Activated effector memory CD4-positive, alpha-beta T cell treated with Interleukin-2 at 50 U/mL for 16 hours (primary cell): ENCODE data around the gene SLC15A5.

Source experiments
- DNase-seq: peaks from one replicate; pipeline ENCODE4 v3.0.0-alpha.2; 2020

SLC15A5 gene

DNA sequence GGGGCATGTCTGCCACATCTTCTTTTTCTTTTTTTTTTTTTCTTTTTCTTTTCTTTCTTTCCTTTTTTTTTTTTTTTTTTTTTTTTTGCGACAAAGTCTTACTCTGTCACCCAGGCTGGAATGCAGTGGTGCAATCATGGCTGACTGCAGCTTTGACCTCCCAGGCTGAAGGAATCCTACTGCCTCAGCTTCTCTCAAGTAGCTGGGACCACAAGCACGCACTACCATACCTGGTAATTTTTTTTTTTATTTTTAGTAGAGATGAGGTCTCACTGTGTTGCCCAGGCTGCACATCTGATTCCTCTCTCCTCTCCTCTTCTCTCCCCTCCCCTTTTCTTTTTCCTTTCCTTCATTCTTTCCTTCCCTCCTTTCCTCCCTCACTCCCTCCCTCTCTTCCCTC, 18.5 kb downstream of the SLC15A5 start:
- DNase-seq = no peak

DNA sequence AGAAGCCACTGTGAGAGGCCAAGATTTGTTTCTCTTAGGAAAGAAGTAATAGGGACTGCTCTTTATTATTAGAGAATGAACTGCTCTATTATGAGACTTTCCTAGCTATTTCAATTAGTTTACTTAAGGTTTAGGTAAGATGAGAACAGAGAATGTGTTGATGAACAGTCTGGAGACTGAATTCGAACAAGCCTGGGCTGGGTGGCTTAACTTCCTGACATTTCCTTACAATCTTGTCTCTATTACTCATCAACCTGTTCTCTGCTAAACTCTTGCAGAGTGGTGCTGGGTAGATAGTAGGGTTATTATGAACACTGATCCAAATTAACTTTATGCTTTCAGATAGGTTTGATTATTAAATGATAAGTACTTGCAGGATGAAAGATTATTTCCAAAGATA, 31.2 kb downstream of the SLC15A5 start:
- no peak for DNase-seq

DNA sequence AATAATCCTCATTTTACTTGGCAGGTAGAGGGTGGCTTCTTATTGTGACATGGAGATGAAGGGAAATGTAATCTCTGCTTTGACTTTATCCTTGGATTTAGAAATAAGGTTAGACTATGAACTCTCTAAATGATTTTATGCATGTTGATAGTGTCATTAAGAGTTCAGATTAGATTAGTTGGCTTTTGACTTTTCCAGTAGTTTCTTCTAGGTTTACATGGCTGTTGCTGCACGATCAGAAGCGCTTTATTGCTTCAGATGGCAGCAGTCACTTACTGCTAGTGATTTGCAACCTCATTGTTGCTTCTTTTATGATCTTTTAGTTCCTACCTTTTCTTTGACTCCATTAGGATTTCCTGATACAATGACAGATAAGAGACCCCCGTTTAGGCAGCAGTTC, 32.3 kb downstream of the SLC15A5 start:
- no peak for DNase-seq

DNA sequence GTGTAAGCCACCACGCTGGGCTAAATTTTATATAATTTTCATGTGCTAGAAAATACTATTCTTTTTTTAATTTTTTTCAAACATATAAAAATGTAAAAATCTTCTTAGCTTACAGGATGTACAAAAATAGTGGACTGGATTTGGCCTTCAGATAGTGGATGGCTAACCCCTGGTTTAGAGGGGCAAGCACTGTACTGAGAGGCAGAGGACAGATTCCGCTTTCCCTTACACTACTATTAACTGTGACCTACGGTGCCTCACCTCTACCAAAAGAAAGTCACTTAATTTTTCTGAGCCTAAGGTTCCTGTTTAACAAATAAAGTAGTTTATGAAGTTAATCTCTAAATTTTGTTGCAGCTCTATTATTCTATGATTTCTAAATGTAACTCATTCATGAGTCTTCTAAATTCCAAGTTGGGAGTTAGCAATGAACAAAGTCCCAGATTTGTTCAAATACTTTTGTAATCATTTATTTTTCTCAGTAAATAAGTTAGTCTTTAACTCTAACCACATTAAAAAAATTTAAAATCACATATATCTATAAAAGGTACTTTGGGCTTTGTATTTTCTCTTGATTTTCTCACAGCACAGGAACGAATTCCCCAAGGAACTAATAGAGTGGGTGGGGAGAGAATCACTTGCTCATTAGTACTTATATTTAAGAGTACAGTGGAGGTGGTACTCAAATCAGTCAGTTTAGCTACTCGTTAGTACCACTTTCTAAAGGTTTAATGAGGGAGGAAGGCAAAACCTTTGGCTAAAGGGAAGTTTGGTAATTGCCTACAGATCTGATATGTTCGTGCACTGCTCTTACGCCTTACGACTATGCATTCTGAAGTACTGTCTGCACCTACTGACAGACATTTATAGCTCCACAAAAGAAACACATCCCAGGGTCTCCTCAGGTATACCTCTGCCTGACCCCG, 33.7 kb downstream of the SLC15A5 start:
- DNase-seq = no peak

DNA sequence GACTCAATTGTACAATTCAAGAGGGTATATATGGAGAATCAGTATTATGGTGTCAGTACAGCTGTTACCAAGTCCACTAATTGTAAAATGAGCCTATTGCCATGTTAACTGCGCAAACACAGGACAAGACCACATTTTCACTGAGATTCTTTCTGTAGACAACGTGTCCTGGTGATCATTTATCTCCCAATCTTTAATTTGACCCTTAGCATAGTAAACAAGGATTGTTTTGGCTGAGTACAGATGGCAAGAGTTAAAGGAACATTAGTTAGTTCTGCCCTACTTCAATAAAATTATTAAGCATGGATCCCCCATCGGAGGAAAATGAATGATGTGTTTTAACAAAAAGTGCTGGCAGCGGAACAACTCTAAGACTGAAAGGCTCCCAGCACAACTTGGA, 36.1 kb downstream of the SLC15A5 start:
- DNase-seq = no peak

DNA sequence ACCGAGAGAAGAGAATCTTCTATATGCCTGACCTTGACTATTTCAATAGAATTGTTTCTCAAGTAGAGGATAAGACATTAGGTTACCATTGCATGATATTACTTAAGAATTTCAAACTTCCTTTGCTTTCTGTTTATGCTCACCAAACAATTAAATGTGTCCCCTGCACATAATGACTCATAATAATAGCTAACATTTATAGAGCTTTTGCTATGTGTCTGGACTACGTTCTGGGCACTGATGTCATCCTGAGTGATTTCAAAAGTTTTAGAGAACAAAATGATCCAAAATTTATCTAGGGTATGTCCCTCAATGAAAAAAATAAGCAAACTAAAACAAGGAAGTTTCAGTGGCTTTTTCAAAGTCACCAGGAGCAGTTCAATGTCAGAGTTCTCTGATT, 38.8 kb downstream of the SLC15A5 start:
- DNase-seq = no peak

DNA sequence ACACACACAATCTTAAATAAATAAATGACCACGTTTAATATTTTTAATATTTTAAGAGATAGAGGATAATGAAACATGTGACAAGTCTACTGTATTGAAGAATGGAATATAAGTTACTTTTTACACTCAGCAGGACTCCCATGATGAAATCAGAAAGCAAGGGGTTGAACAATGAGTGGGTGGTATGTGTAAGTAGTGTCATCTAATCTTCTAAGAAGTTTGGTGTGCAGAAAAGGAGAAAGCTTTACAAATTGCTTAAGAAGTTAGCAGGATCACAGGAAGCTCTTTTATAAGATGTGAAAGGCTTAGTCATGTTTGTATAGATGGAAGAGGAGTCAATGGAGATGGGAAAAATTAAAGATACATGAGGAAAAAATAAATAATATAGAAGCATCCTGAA, 47.8 kb downstream of the SLC15A5 start:
- no peak for DNase-seq

DNA sequence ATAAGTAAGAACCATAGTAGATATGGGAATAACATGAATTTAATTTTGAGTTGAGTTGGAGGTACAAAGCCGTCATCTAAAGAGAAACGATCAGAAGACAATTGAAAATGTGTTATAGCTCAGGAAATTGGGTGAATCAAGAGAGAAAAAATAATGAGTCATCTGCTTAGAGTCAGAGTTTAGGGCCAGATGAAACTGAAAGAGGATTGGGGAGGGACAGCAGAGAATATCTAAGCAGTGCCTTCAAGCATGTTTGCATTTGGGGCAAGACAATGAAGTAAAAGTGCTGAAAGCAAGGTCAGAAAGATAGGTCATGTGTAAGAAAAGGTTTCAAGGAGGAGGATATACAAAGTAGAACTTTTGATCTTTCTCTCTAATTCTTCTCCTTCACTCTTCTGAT, 49.4 kb downstream of the SLC15A5 start:
- DNase-seq = no peak

DNA sequence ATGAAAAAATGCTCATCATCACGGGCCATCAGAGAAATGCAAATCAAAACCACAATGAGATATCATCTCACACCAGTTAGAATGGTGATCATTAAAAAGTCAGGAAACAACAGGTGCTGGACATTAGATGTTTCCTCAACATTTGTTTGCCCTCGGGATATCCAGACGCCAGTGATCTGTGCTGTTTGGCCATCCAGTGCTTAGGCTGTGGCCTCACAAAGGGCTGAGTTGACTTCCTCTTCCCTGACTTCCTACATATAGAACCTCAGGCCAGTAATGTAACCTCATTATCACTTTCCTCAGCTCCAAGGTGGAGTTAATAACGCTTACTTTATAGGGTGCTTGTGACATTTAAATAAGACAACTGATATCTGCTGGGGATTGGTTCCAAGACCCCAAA, 51.8 kb downstream of the SLC15A5 start:
- DNase-seq = no peak

DNA sequence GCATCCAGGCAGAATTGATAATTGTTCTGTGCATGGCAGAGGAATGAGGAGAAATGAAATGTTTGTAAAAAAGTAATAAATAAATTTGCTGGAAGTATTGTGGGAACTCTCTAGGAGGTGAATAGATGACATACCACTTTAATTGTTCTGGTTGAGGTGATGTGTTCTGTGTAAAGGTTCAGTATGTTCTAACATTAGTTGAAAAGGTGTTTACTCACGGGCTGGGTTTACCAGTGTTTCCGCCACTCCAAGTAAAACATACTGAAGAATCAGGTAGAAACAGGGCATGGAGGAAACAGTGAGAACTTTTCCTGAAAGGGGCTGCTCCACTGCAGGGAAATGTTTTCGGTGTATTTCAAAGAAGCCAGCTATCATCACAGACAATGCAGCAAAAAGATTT, 53.3 kb downstream of the SLC15A5 start:
- DNase-seq = no peak

DNA sequence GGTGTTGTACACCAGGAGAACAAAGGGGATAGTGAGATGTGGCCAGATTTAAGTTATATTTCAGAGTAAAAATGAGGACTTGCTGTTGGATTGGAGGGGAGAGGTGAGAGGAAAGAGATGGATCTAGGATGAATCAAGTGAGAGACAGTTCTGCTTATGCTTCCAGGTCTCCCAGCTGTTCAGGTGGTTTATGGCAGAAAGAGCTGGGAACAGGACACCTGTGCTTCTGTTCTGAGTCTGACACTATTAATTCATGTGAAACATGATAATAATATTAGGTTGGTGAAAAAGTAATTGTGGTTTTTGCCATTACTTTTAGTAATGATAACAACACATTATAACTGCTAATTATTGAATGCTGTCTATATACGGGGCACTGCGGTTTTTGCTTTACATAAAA, 55.7 kb downstream of the SLC15A5 start:
- no peak for DNase-seq

DNA sequence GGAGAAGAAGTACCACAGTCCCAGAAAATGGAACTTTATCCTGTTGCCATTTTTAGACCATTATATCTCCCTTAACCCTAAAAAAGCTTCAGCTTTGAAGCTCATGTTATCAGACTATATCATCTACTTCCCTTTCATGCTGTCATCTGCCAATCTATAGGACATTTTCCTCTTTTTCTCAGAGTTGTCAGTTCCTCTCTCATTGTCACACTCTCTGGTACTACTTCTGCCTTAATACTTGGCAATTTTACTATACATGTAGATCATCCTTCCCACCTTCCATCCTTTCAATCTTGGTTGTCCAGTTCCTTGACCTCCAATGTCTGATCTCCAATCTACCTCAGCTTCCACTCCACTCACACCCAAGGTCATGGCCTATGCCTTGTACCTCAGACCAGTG, 57.4 kb downstream of the SLC15A5 start:
- no peak for DNase-seq

DNA sequence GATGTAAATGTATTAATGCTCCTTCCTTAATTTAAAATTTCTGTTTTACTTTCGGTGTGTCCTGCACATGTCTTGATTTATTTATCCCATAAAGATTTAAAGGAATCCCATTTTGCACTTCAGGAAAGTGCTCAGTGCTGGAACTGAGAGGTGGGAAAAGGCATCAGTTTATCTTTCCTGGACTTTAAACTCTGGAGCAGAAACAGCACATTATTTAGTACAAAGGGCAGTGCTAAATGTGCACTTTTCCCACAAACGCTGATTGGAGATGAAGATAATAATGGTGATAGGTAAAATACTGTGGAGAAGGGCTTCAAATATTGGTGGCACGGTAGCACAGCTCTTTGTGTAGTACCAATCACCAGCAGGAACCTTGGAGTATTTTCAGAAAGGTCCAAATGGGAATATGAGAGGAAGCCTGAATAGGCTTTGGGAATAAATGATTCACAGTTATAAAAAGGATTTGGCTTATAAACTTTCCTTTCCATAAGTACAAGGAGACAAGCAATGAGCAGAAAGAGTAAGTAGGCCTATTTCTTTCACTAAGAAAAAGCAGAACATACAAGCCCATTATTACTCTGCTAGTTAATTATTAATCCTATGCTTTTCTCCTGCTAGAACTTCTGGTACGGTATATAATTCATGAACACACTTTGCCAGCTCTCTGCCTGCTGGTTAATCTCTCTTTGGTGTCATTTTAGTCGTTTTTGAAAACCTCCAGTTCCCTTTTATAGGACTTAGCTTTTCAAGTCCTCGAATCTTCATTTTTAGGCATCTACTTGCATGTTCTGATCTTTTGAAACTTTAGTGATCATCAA, 58.3 kb downstream of the SLC15A5 start:
- no peak for DNase-seq

DNA sequence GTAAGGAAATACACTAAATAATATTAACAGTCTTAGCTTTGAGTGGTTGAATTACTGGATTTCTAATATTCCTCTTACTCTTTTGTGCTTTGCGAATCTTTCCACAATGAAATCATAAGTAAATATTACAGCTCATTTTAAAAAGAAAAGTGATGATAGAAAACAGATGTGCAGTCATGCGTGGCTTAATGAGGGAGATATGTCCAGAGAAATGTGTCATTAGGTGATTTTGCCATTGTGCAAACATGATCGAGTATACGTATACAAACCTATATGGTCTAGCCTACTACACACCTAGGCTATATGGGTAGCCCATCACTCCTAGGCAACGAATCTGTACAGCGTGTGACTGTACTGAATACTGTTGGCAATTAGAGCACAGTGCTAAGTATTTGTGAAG, 59.3 kb downstream of the SLC15A5 start:
- DNase-seq = no peak

DNA sequence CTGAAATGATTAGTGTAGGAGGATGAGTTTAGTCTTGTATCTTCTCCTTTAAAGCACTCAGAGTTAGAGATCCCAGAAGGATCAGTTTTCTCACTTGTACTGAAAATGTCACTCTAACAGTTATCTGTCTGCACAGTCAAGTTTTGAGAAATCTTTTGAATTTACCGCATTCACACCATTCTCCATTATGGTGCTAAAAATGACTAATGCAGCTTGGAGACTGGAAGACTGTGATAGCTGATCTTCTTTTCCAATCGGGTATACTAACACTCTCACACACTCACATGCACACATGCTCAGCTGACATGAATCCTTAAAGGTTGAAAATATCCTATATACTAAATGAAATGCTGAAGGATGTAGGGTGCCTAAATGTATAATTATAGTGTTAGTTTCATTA, 65.8 kb downstream of the SLC15A5 start:
- no peak for DNase-seq

DNA sequence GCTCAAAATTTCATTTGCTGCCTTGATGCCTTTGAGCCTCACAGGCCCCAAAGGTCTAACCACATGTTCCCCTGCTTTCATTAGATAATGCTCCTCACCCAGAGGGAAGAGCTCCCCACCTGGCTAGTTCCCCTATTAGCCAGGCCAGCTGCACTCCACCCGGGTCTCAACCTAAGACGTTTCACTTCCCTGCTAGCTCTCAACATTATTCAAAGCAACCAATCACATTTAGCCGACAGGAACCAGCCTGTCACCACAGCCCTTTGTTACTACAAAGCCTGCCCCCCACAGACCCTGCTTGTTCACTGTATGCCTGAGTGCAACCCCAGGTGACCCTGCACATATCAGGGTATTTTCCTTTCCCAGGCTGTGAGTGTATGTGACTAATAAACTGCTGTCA, 78.6 kb downstream of the SLC15A5 start:
- DNase-seq = no peak

DNA sequence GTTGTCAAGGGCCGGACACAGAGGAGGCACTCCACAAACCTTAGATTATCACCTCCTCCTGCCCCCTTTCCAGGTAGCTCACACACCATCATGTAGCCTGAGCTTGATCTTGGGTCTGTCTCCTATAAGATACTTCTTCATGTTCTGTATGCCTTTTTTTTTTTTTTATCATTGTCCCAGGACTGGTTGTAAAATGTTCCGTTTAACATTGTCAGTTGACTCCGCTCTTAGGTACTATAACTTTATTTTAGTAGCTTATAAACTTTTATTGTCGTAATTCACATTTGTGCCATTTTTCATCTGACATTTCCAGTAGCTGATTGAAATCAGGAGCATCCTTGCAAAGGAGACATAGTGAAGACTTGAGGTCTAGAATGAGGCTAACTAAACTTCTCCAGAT, 79.9 kb downstream of the SLC15A5 start:
- no peak for DNase-seq

DNA sequence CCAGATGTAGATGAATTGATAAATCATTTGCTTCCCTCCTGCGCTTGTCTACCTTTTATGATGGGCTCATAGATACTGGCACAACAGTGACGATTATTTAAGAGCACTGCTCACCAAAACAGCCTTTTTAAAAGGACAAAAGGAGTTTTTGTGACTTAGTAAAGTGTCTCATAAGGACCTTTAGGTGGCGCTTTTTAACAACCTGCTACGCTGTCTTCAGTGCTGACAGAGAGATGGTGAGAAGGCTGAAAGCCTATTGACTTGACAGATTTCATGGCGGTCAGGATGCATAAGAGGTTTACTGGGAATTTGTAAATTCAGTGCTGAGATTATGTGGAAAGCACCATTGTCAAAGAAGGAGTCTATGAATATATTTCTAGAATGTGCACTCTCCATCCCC, 87.6 kb downstream of the SLC15A5 start:
- no peak for DNase-seq

DNA sequence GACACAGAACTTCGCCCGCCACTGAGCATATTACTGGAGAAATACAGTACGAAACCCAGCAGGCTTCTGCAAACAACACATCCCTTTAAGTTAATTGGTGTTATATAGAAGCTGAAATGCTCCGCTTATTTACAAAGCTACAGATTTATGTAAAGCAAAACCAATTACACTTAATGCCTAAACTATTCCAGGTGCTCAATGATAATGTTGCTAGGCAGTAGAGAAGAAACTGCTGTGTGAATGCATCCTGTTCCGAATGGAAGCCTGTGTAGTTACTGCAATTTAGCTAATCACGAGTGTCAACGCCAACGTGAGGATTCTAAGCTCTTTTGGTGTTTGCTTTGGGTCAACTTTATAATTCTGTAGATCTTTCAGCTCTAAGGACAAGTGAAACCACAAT, 89.8 kb downstream of the SLC15A5 start:
- no peak for DNase-seq

DNA sequence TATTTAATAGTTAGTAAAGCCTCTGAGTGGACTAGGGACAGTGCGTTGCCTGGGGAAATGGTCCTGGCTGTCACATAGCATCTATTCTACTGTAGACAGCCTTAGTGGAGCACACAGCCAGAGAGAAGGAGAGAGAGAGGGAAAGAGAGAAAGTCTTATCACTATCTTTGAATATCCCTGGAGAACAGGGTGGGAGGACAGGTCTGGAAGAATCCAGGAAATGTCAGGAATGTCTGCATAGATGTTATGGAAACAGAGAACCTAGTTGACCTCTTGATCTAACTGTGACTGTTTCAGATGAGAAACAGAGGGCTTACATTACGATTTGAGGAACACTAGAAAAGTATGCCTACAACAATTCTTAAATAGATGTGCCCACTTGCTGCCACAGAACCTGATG, 92.8 kb downstream of the SLC15A5 start:
- no peak for DNase-seq

DNA sequence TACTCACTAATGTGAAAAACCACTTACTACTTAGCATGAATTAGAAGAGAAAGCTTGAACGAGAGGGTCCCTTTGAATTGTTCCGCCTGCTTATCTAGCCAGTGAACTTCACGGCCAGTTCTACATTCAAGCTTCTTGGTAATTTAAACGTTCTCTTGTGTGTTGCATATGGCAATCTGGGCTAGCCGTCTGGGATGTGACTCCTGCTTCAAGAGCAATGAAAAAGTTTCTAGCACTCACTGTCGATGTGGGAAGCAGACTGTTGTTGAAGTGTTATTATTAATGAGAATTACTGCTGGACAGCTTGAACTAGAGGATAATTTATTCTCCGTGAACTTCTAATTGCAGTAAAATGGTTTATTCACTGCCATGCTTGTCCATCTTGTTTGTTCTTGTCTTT, 93.9 kb downstream of the SLC15A5 start:
- no peak for DNase-seq

DNA sequence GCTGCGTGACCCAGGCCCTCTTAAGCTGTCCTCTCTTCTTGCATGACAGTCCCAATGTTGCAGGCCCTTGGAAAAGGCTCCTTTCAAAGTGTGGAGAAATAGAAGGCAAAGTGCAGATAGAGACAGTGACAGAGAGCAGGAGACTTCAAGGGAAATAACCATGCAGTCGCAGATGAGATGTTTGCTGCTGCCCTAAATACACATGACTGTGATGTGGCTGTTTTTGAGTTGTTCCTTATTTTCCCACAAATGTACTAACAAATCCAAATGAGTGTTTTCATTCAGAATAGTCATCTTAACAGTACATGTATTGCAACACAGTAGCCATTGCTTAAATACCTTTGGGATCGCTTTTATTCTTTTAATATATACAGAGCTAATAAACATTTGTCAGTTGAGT, 101.6 kb downstream of the SLC15A5 start:
- no peak for DNase-seq

DNA sequence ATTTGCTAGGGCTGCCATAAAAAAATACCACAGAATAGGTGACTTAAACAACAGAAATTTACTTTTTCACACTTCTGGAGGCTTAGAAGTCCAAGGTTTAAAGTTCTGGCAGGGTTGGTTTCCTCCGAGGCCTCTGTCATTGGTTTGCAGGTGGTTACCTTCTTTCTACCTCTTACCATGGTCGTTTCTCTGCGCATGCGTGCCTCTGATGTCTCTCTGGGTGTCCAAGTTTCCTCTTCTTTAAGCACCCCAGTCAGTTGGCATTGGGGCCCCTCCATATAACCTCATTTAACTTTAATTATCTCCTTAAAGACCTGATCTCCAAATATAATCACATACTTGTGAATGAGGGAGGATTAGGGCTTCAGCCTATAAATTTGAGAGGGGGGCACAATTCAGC, 103.2 kb downstream of the SLC15A5 start:
- DNase-seq = no peak

DNA sequence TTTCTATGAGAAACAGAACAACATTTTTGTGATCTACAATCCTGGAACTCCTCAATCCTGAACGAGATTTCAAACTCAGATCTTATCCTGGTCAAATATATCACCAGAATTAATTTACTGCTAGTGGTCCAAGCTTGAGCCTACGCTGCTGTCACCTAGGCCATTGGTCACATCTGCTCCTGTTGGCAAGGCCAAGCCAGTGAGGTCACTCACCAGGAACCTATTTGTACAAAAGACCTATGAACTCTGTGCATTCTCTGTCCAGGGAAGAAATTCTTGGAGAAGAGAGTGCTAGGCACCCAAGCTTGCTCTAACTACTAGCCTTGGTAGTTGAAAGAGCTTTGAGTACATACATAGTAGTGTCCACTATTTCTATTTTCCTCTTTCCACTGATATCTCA, 106.1 kb downstream of the SLC15A5 start:
- no peak for DNase-seq
